Panc1 (cell line): Measurements from ENCODE around the gene PLXND1.

Experiments
- POLR2AphosphoS5 ChIP-seq: IDR thresholded peaks from 2 replicates; pipeline ENCODE4 v1.6.1; 2012; ENCODE audit warnings: mild to moderate bottlenecking, low read depth, low read length, moderate library complexity
- TF ChIP-seq, protein P1 (sequence below): fragments of 450-650 bp; IDR thresholded peaks from 2 replicates; pipeline ENCODE4 v1.5.1; 2017; ENCODE audit warnings: mild to moderate bottlenecking
- TF ChIP-seq, protein P2 (sequence below), 2 experiments: IDR thresholded peaks; 2 replicates each; pipeline ENCODE4 v1.6.1; 2011 to 2012; ENCODE audit warnings: low read depth in 2 of 2, control low read depth in 1 of 2, low read length in 1 of 2, mild to moderate bottlenecking in 1 of 2, moderate library complexity in 1 of 2; ENCODE audit not compliant: insufficient read depth in 1 of 2

DNA sequence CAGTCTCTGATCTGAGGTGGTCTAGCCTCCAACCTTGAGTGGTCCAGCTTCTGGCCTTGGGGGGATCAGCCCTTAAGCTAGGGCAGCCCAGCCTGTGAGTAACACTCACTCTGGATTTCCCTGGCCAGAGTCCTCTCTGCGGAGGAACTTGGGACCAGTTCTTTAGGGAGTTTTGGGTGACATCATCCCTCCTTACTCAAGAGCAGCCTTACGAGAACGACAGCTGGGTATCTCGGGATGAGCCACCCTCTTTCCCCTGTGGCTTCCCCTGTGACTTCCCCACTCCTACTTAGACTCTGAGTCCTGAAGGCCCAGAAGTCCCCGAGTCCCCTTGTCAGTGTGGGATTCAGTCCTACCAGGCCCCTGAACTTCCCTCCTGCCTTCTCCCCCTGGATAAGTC, 10.2 kb upstream of the PLXND1 start:
- TF ChIP-seq, protein P1, sequence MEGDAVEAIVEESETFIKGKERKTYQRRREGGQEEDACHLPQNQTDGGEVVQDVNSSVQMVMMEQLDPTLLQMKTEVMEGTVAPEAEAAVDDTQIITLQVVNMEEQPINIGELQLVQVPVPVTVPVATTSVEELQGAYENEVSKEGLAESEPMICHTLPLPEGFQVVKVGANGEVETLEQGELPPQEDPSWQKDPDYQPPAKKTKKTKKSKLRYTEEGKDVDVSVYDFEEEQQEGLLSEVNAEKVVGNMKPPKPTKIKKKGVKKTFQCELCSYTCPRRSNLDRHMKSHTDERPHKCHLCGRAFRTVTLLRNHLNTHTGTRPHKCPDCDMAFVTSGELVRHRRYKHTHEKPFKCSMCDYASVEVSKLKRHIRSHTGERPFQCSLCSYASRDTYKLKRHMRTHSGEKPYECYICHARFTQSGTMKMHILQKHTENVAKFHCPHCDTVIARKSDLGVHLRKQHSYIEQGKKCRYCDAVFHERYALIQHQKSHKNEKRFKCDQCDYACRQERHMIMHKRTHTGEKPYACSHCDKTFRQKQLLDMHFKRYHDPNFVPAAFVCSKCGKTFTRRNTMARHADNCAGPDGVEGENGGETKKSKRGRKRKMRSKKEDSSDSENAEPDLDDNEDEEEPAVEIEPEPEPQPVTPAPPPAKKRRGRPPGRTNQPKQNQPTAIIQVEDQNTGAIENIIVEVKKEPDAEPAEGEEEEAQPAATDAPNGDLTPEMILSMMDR: no peak
- TF ChIP-seq, protein P2, sequence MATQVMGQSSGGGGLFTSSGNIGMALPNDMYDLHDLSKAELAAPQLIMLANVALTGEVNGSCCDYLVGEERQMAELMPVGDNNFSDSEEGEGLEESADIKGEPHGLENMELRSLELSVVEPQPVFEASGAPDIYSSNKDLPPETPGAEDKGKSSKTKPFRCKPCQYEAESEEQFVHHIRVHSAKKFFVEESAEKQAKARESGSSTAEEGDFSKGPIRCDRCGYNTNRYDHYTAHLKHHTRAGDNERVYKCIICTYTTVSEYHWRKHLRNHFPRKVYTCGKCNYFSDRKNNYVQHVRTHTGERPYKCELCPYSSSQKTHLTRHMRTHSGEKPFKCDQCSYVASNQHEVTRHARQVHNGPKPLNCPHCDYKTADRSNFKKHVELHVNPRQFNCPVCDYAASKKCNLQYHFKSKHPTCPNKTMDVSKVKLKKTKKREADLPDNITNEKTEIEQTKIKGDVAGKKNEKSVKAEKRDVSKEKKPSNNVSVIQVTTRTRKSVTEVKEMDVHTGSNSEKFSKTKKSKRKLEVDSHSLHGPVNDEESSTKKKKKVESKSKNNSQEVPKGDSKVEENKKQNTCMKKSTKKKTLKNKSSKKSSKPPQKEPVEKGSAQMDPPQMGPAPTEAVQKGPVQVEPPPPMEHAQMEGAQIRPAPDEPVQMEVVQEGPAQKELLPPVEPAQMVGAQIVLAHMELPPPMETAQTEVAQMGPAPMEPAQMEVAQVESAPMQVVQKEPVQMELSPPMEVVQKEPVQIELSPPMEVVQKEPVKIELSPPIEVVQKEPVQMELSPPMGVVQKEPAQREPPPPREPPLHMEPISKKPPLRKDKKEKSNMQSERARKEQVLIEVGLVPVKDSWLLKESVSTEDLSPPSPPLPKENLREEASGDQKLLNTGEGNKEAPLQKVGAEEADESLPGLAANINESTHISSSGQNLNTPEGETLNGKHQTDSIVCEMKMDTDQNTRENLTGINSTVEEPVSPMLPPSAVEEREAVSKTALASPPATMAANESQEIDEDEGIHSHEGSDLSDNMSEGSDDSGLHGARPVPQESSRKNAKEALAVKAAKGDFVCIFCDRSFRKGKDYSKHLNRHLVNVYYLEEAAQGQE (IDR thresholded peaks at IDR 0.05; ENCODE audit: insufficient read depth in 1 of 2, low read depth in 2 of 2, low read length in 1 of 2): no peak
- no peak for TF ChIP-seq POLR2AphosphoS5
